GF-D8 (cell line): ENCODE data around the gene PLK3.
A peak's percentile ranks its signal among the peaks of the same experiment; 100 is the strongest.
"Not testable (repeated sequence)": the region's sequence is repeated elsewhere in the genome, so short reads cannot be mapped to it uniquely, and the experiment has no call there.

Experiments
- DNase-seq: peaks from one replicate; lab custom pipeline; 2025; lab: John Stamatoyannopoulos, UW

The PLK3 gene

DNA sequence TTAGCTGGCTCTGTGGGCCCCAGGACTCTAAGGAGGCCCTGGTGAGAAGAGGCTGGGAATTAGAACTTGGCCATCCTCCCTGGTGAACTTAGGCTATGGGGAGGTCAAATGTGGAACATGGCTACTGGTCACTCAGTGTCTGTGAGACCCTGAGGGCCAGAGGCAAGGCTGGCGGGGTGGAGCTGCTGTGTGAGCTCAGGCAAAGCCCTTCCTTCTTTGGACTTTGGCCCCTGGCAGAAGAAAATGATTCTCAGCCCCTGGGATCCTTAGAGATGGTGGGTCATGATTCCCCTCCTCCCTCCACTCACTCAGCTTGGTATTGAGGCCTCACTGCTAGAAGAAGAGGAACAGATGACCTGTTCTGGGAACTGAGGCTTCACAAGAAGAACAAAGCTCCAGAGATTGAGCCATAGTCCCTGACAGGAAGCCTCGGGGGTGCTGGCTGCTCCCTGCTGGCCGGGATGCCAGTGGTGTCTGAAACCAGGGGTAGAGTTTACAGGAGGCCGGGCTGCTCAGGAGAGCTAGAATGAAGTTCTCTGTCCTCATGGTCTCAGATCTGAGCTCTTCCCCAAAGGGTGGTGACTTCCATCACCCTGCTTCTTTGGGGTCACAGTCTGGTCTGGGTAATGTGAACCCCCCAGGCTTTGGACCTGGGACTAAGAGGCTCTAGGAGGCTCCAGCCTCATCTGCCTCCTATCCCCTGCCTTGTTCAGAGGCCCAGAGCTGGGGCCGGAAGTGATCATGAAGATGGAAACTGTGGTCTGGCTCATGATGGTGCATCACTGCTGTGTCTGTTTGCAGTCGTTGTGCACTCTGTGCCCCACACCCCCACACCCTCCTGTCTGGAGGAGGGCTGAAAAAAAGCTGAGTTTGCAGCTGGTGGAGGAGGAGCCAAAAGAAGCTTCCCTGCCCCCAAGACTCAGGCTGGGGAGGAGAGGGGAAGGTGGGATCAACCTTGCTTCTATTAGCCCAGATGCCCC, 9.1 kb downstream of the PLK3 start:
- peak; percentile 93 for DNase-seq

DNA sequence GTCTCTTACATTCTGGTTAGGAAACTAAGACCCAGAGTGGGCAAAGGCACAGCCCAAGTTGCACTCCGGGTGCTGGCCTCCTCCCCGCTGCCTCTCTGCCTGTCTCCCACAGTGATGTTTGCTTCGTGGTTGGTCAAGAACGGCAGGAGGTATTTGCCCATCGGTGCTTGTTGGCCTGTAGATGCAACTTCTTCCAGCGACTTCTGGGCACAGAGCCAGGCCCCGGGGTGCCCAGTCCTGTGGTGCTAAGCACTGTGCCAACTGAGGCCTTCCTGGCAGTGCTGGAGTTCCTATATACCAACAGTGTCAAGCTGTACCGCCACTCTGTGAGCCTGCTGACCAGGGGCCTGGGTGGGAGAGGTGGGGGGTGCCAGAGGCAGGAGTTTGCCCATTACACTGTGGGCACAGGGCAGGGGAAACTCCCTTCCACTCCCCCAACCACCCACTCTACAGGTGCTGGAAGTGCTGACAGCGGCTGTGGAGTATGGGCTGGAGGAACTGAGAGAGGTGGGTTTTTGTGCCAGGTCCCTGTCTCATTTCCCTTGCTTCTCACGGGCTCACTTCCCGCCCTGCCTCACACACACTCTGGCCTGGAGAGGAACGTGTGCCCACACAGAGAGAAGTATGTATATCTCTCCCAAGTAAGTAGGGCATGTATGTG, 10.1 kb downstream of the PLK3 start:
- no peak for DNase-seq

DNA sequence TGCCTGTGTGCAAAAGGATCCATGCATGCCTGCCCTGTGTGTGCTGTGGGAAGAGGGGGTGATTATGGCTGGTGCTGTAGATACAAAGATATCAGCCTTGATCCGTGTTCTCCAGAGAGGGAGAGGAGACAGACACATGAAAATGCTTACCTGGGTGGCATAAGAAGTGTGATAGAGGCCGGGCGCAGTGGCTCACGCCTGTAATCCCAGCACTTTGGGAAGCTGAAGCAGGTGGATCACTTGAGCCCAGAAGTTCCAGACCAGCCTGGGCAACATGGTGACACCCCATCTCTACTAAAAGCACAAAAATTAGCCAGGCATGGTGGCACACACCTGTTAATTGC, 10.6 kb downstream of the PLK3 start:
- not testable (repeated sequence) for DNase-seq

DNA sequence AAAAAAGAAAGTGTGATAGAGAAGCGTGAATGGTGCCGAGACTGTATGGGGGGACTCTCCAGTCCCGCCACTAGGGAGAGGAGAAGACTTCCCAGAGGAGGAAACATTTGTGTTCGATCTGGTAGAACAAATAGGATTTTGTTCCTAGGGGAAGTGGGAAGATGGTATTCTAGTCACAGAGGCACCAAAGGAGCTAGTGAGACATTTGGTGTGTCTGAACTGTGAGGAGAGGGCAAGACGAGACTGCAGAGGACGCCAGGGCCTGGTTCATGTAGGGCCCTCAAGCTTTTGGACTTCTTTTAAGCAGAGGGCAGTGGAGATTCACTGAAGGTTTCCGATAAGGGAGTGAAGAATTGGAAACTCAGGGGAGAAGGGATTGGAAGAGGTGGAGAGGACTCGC, 11.1 kb downstream of the PLK3 start:
- no peak for DNase-seq

DNA sequence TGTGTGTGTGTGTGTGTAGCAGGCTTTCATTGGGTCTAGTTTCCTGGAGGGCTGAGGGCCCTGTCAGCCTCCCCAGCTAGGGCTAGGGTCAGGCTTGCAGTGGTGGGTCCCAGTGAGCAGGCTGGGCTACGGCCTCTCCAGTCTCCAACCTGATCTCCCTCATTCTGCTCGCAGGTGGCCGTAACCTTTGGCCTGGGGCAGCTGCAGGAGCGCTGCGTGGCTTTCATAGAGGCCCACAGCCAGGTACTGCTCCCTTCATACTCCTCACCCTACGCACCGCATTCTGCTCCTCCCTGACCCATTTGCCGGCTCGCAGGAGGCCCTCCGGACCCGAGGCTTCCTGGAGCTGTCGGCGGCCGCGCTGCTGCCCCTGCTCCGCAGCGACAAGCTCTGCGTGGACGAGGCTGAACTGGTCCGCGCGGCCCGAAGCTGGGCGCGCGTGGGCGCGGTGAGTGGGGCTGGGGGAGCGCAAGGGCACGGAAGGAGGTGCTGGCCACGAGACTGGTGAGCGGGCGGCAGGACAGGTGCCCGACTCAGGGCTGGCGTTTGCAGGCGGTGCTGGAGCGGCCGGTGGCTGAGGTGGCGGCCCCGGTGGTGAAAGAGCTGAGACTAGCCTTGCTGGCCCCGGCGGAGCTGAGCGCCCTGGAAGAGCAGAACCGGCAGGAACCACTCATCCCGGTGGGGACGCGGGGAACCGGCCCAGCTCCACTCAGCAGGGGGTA, 12.8 kb downstream of the PLK3 start:
- DNase-seq: no peak

DNA sequence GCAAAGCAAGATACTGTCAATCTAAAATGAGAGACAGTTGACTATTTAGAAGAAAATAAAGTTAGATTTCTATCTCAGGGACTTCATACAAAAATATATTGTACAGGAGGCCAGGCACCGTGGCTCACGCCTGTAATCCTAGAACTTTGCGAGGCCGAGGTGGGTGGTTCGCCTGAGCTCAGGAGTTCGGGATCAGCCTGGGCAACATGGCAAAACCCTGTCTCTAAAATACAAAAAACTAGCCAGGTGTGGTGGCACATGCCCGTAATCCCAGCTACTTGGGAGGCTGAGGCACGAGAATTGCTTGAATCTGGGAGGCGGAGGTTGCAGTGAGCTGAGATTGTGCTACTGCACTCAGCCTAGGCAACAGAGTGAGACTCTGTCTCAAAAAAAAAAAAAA, 15.7 kb downstream of the PLK3 start:
- DNase-seq: not testable (repeated sequence)

DNA sequence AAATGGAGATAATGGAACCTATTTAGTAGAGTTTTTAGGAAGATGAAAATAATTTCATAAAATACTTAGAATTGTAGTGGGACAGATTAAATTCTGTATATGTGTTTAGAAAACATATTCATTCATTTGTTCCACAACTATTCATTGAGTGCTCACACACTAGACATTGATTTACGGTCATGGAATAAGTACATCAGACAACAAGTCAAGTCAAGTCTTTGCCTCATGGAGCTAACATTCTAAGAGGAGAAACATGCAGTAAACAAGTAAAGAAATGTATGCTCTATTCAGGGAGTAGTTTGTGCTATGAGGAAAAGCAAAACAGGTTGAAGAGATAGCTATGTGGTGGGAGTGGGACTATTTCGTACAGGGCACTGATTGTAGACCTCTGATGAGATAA, 17.1 kb downstream of the PLK3 start:
- no peak for DNase-seq

DNA sequence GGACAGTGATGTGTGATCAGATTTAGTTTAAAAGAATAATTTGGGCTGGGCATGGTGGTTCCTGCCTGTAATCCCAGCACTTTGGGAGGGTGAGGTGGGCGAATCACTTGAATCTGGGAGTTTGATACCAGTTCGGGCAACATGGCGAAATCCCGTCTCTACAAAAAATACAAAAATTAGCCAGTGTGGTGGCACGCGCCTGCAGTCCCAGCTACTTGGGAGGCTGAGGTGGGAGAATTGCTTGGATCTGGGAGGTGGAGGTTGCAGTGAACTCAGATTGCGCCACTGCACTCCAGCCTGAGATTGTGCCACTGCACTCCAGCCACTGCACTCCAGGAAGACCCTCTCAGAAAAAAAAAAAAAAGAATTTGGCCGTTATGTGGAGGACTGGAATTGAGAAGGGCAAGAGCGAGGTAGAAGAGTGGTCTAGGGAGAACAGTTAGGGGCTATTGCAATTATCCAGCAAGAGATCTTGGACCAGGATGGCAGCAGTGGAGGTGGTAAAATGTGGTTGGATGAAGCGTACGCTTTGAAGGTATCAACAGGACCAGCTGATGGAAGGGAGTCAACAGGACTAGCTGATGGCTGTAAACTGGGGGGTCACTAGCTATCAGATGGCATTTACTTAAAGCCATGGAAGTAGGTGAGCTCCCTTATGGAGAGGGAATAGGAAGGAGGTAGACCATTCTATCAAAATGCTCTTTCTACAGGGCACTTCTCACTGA, 17.8 kb downstream of the PLK3 start:
- DNase-seq: no peak

DNA sequence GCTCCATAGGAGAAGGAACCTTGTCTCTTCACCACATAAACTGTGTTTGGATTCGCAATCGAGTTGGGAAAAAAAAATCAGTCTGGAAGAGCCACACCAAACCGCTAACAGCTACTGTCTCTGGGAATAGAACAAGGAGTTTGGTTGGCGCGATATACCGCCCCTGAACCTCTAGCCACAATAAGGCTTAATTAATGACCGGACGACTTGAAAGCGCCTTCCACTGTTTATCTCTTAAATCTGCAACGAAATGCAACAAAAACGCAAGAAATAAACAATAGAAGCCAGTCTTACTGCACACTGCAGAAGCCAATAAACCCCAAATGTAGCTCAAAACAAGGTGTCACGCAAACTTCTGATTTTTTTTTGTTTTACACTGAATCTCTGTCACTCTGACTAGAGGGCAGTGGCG, 19.0 kb downstream of the PLK3 start:
- no peak for DNase-seq

DNA sequence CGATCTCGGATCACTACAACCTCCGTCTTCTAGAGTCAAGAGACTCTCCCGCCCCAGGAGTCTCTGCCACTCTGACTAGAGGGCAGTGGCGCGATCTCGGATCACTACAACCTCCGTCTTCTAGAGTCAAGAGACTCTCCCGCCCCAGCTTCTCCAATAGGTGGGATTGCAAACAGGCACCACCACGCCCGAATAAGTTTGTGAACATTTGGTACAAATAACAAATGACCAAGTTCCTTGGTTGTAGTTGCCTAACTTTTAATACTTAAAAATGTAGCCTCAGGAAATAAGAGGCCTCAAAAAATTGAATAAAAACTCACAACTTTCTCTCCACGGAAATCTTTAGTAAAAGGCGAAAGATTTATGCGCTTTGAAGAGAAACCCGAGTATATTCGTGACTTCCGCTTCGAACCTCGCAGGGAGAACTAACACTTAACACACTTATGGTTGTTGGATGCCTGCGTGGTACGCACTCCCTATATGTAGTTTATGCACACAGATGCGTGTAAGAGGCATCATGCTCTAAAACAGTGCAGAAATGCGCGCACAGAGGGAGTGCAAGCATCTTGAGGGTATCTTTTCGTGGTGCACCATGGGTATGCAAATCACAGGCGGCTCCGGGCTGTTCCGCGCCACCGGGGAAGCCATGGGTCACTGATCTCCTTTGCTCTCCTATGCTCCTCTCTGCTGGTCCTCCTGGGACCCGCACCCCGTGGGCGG, 19.6 kb downstream of the PLK3 start:
- DNase-seq: peak; percentile 75

DNA sequence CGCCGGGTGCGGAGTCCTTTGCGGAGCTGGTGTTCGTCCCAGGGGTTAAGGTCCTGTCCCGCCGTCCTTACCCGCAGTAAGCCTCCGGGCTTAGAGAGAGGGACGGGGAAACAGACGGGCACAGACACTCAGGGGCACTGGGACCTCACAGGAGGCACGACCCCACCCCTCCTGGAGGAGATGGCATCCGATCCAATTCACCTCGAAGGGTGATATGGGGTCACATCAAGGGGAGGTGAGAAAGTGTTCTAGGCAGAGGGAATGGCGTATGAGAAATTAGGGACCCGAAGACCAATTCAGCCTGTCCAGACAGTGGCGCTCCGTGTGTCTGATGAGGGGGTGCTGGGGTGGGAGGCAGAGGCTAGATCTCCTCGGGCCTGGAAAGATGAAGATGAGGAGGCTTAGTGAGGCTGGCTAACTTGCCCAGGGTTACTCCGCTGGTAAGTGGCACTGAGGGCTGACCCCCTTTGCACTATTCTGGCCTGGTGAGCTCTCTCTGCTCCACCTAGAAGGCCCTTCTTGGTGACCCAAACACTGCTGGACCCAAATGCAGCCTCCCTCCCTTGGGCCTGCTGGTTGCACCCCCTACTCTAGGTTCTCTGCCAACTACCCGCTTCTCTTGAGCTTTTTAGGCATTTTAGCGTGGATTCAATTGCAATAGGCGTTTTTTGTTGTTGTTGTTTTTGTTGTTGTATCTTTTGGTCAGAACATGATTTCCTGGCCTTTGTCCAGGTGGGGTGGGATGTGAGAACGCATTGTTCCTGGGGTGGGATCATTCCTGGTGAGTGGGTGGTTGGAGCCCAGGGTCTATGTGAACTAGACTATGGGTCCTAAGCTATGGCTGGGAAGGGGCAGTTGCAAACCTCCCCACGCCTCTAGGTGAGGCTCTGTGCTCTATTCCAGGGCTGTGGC, 20.4 kb downstream of the PLK3 start:
- no peak for DNase-seq

DNA sequence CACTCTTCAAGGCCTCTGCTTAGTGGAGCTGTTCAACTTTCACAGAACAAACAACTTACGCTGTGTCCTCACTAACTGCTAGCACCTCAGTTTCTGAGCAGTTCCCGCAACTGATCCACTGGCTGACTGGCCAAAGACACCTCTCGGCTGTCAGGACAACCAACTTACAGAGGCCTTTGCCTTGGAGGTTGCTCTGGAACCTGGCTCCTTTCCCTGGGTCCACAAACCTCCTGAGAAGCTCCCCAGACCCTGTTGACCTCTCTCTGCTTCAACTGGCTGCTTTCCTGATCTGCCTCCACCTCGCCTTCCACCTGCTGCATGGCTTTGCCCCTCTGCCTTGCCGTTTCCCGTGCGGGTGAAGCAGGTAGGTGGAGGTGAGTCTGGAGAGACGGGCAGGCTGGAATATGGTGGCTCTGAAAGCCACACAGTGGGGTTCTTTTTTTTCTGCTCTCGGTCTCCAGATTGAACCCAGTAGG, 21.1 kb downstream of the PLK3 start:
- no peak for DNase-seq

DNA sequence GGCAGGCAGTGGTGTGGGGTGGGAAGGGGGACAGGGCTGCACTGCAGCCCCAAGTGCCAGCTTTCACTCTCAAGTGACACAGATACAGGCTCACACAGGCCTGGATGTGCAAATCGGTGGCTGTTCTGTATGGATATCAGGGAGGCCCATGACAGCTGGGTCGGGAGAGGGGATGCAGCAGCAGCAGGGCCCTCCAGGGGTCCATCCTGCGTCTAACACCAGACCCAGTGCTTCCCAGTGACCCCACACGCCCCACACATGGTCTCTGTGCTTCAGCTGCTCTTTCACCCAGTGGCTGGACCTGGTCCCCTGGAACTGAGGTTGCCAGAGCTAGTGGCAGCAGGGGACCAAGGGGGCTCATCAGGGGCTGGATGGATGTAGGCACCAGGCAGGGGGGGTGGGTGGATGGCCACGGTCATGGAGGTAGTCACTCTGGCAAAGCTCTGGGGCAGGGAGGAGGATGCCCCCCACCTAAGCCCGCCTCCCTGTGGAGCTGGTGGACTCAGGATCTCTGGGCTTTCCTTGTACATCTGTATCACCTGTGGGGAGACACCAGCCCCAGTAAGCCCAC, 22.0 kb downstream of the PLK3 start:
- DNase-seq: no peak

DNA sequence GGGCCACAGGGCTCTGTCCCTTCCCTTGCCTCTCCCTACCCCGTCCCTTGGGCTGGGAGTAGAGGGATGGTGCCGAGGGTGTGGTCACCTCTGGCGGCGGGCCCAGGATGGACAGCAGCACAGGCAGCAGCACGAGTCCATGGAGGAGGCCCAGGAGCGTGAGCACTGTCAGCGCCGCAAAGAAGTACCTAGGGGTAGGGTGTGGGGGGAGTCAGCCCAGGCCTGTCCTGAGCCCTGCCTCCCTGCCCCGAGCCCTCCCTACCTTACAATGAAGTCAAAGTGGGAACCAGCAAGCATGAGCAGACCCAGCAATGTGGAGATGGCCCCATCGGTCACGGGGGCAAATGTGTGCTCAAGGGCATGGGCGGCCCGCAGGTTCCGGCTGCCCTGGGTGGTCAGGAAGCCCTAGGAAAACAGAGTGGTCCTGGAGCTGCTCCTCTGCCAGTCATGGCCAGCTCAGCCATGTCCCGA, 22.8 kb downstream of the PLK3 start:
- no peak for DNase-seq

DNA sequence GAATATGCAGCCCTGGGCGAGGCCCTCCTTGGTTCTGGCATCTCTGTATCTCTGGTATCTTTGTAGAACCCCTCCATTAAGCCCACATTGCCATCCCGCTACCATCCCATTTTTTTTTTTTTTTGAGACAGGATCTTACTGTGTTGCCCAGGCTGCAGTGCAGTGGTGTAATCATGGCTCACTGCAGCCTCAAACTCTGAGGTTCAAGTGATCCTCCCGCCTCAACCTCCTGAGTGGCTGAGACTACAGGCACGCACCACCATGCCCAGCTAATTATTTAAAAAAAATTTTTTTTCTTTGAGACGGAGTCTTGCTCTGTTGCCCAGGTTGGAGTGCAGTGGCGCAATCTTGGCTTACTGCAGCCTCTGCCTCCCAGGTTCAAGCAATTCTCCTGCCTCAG, 24.2 kb downstream of the PLK3 start:
- DNase-seq: not testable (repeated sequence)

DNA sequence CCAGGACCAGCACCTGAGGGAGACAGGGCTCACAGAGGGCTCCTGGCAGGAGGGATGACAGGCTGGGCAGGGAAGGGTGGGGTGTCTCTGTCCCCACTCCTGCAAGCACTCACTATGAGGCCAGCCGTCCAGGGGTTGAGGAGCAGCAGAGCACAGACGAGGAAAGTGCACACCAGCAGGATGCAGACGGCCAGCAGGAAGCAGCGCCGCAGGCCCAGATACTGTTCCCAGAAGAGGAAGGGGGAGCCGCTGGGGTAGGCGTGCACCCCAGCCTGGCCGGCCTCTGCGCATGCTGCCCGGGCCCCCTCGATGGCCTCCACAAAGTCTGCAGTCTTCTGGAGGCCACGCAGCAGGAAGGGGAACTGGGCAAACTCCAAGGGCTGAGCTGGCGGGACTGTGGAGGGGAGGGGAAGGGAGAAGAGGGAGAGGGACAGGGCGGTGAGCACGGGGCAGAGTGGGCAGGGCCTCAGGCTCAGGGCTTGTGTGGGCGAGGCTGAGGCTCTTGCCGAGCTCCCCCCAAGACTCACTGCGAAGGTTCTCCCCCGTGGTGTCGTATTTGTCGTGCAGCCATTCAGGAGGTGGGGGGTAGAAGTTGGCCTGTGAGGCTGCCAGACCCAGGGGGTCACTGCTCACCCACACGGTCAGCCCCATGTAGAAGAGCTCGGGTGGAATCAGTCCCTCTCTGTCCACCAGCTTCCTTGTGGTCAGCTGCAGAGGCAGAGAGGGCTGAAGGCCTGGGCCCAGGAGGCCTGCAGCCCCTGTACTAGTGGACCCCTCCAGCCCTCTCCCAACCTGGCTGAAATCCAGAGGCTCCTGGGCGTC, 26.4 kb downstream of the PLK3 start:
- no peak for DNase-seq

DNA sequence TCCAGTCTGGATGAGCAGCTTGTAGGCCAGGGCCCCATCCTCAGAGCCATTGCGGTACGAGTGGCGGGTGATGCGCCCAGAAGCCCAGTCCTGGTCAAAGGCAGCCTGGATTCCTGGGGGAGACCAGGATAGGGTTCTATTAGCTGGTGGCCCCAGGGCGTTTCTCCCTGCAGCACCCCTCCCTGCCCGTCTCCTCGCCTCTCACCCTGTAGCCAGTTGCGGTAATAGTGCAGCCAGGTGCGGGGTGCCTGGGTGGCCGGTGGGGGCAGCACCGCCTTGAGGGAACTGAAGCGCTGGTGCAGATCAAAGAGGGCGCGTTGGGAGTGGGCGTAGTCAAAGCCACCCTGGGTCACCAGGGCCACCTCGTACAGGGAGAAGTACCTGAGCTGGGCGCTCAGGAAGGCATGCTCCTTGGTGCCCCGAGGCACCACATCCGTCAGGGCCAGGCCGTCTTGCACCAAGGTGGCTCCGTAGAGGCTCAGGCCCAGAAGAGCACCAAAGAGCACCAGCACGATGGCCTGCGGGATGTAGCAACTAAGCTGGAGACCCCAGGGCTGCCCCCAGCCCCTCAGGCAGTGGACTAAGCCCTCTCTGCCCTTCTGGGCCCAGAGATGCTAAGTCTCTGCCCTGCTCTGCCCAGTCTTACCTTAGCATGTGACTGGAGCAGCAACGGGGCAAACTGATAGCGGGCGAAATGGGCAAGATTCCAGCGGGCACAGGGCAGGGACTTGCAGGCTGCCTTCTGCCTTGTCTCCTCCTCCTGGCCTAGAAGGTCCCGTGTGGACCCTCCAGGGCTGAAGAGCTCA, 27.2 kb downstream of the PLK3 start:
- DNase-seq: no peak
